GM12878 (cell line): ENCODE measurements around the gene NAV2. TPM values are rescaled to one million over a fixed set of nuclear protein-coding genes. Genes with fewer than 3 reads are reported as not detected.

Experiments used
- ATAC-seq: fragments of 200-7000 bp; cut with Tn5 transposase; 3 replicates; pipeline ENCODE4 v1.9.1; 2020; ENCODE audit warnings: mild to moderate bottlenecking, moderate library complexity
- BruUV-seq: library from RNA; stranded (reverse); fragments of 400-500 nt; replicated peaks from 2 replicates; lab custom pipeline; 2021; lab: Mats Ljungman, UMichigan
- CTCF ChIA-PET: fragments of 300-600 bp; sonication (Branson Sonifier 250); formaldehyde crosslinking; extraction: SDS; loops from one replicate; lab custom pipeline; 2021; ENCODE audit warnings: inconsistent platforms; lab: Yijun Ruan, JAX
- POLR2A ChIA-PET: fragments of 350-600 bp; formaldehyde crosslinking; extraction: SDS; loops from one replicate; lab custom pipeline; 2021; ENCODE audit warnings: inconsistent platforms; lab: Charles Lee
- RAD21 ChIA-PET: fragments of 300-600 bp; sonication (Branson Sonifier 250); formaldehyde crosslinking; loops from one replicate; lab custom pipeline; 2023; ENCODE audit warnings: antibody characterized with exemption; ENCODE audit not compliant: unreplicated experiment; lab: Charles Lee
- SMC1A ChIA-PET: fragments of 300-600 bp; sonication (Branson Sonifier 250); formaldehyde crosslinking; loops from one replicate; lab custom pipeline; 2023; ENCODE audit not compliant: unreplicated experiment, uncharacterized antibody; lab: Charles Lee
- DNase-seq: peaks from one replicate; pipeline ENCODE4 v3.0.0-alpha.2; 2011; ENCODE audit warnings: low read depth, low spot score
- FAIRE-seq: peaks from 3 replicates; lab custom pipeline; 2011; peaks lifted over from hg19 to GRCh38; lab: Jason Lieb, UNC
- H2AFZ ChIP-seq: 2 replicates; pipeline ENCODE4 v1.6.0; 2011; ENCODE audit warnings: low read depth, low read length, control low read depth; ENCODE audit not compliant: control insufficient read depth
- H3K27ac ChIP-seq: 2 replicates; pipeline ENCODE4 v1.5.1; 2011; ENCODE audit warnings: control low read depth; ENCODE audit not compliant: control insufficient read depth, insufficient read depth
- H3K27me3 ChIP-seq, 2 experiments: replicated peaks in 1 of 2; 2 replicates each; pipeline versions ENCODE4 v1.6.0 to v1.6.1; 2011; ENCODE audit warnings: low read length in 1 of 2; ENCODE audit not compliant: control insufficient read depth in 2 of 2, insufficient read depth in 2 of 2
- H3K36me3 ChIP-seq, 2 experiments: 2 replicates each; pipeline ENCODE4 v1.5.1; 2011; ENCODE audit warnings: low read length in 1 of 2; ENCODE audit not compliant: control insufficient read depth in 2 of 2, insufficient read depth in 2 of 2
- H3K4me1 ChIP-seq: 2 replicates; pipeline ENCODE4 v1.6.1; 2011; ENCODE audit warnings: mild to moderate bottlenecking, low read length, moderate library complexity, mixed read lengths; ENCODE audit not compliant: control insufficient read depth, insufficient read depth
- H3K4me2 ChIP-seq: 2 replicates; pipeline ENCODE4 v1.6.0; 2011; ENCODE audit warnings: control low read depth; ENCODE audit not compliant: control insufficient read depth, insufficient read depth
- H3K4me3 ChIP-seq: fragments of 200-600 bp; sonication (generic); 2 replicates; pipeline ENCODE4 v1.5.1; 2016
- H3K79me2 ChIP-seq: 2 replicates; pipeline ENCODE4 v1.6.0; 2011; ENCODE audit warnings: low read length; ENCODE audit not compliant: control insufficient read depth, insufficient read depth
- H3K9ac ChIP-seq: 2 replicates; pipeline ENCODE4 v1.8.0; 2011; ENCODE audit warnings: low read length, control low read depth, mixed read lengths; ENCODE audit not compliant: control insufficient read depth, insufficient read depth
- H3K9me3 ChIP-seq: replicated peaks from 3 replicates; pipeline ENCODE4 v1.5.1; 2011; ENCODE audit warnings: mild to moderate bottlenecking, low read length; ENCODE audit not compliant: control insufficient read depth, insufficient read depth
- H4K20me1 ChIP-seq: 2 replicates; pipeline ENCODE4 v1.6.0; 2011; ENCODE audit not compliant: control insufficient read depth, insufficient read depth
- ATF7 ChIP-seq: fragments of 450-650 bp; IDR thresholded peaks from 2 replicates; pipeline ENCODE4 v1.6.1; 2016; ENCODE audit warnings: low read depth, mild to moderate bottlenecking
- BMI1 ChIP-seq: fragments of 450-650 bp; IDR thresholded peaks from 2 replicates; pipeline ENCODE4 v1.6.1; 2016; ENCODE audit warnings: mild to moderate bottlenecking, moderate library complexity, borderline replicate concordance
- CREB1 ChIP-seq: IDR thresholded peaks from 2 replicates; pipeline ENCODE4 v1.6.1; 2012; ENCODE audit warnings: low read depth, mild to moderate bottlenecking, inconsistent platforms
- E4F1 ChIP-seq: fragments of 450-650 bp; IDR thresholded peaks from 2 replicates; pipeline ENCODE4 v1.6.1; 2018; ENCODE audit warnings: borderline replicate concordance, mild to moderate bottlenecking; ENCODE audit not compliant: partially characterized antibody
- EGR1 ChIP-seq, 2 experiments: IDR thresholded peaks; 1 replicate in 1 of 2; 2 replicates in 1 of 2; pipeline ENCODE4 v1.6.1; 2011 to 2012; ENCODE audit warnings: low read depth in 2 of 2, low read length in 2 of 2, borderline replicate concordance in 1 of 2, mild to moderate bottlenecking in 1 of 2, moderate library complexity in 1 of 2
- HSF1 ChIP-seq: fragments of 150-350 bp; IDR thresholded peaks from 2 replicates; pipeline ENCODE4 v1.6.1; 2014; ENCODE audit warnings: mild to moderate bottlenecking, low read depth, low read length
- IRF3 ChIP-seq: fragments of 450-650 bp; IDR thresholded peaks from 2 replicates; pipeline ENCODE4 v1.6.1; 2014; ENCODE audit warnings: mild to moderate bottlenecking
- KDM1A ChIP-seq: fragments of 200-600 bp; sonication (generic); IDR thresholded peaks from 2 replicates; pipeline ENCODE4 v1.6.1; 2016; ENCODE audit warnings: borderline replicate concordance
- LARP7 ChIP-seq: fragments of 450-650 bp; IDR thresholded peaks from 2 replicates; pipeline ENCODE4 v1.6.1; 2017; ENCODE audit warnings: mild to moderate bottlenecking
- POLR2AphosphoS2 ChIP-seq: IDR thresholded peaks from 2 replicates; pipeline ENCODE4 v1.6.1; 2011; ENCODE audit warnings: low read depth, mild to moderate bottlenecking, low read length, improper control_type of control experiment, moderate library complexity
- POU2F2 ChIP-seq: IDR thresholded peaks from 3 replicates; pipeline ENCODE4 v1.6.1; 2011; ENCODE audit warnings: low read depth, mild to moderate bottlenecking, low read length, borderline replicate concordance
- SIX5 ChIP-seq: IDR thresholded peaks from 2 replicates; pipeline ENCODE4 v1.6.1; 2011; ENCODE audit warnings: mild to moderate bottlenecking, low read depth, low read length, moderate library complexity; ENCODE audit not compliant: severe bottlenecking
- SMAD1 ChIP-seq: fragments of 450-650 bp; IDR thresholded peaks from 2 replicates; pipeline ENCODE4 v1.6.1; 2018; ENCODE audit warnings: mild to moderate bottlenecking, low read depth; ENCODE audit not compliant: partially characterized antibody
- SRF ChIP-seq, 2 experiments: IDR thresholded peaks; 2 replicates each; pipeline ENCODE4 v1.6.1; 2011; ENCODE audit warnings: low read depth in 2 of 2, low read length in 2 of 2, mild to moderate bottlenecking in 1 of 2, moderate library complexity in 1 of 2
- USF1 ChIP-seq: IDR thresholded peaks from 2 replicates; pipeline ENCODE4 v1.6.1; 2011; ENCODE audit warnings: borderline replicate concordance, low read depth, mild to moderate bottlenecking, moderate library complexity, mixed read lengths, low read length; ENCODE audit not compliant: insufficient read depth; ENCODE audit errors: extremely low read length
- WGBS: methylation state at CpG from one replicate; pipeline ENCODE4 v1.1.6; 2016; ENCODE audit warnings: low lambda C conversion rate; ENCODE audit not compliant: insufficient replicate concordance, insufficient coverage; ENCODE audit errors: missing lambda C conversion rate; 5-methylcytosine and 5-hydroxymethylcytosine counted together
- in situ Hi-C: fragments of 300-500 bp; cut with MboI; formaldehyde crosslinking; loops from 9 replicates; pipeline ENCODE4 v1.14.3; 2018; ENCODE audit warnings: mixed read lengths
- intact Hi-C: fragments of 100-400 bp; cut with micrococcal nuclease; formaldehyde crosslinking; loops from one replicate; pipeline ENCODE4 v1.14.2; 2022; ENCODE audit not compliant: unreplicated experiment
- polyA plus RNA-seq, 11 experiments: library from polyadenylated mRNA; depleted of rRNA in 4 of 11; unstranded in 6 of 11; stranded (reverse) in 5 of 11; fragments of >200 nt; fragmentation: Nextera tagmentation in 4 of 11; fragmentation: Illumina TruSeq in 1 of 11; extraction: Ambion mirVana in 4 of 11; extraction: Trizol in 1 of 11; gene quantifications; 1 replicate in 1 of 11; 2 replicates in 10 of 11; pipeline versions ENCODE4 v1.2.1 to v1.2.3, GENCODE V29; 2011 to 2016; ENCODE audit warnings: inconsistent platforms in 2 of 11, missing spikeins in 2 of 11, low read depth in 1 of 11
- total RNA-seq, 4 experiments: library from RNA; depleted of rRNA in 3 of 4; stranded (reverse); fragments of >200 nt in 3 of 4; fragmentation: Illumina TruSeq in 1 of 4; extraction: Trizol in 1 of 4; gene quantifications; 2 replicates each; pipeline versions ENCODE4 v1.2.1 to v1.2.3, GENCODE V29; 2013 to 2021

NAV2 gene
- total and polyA plus RNA-seq, 10 of the 15 experiments (the other 5 are each of a cell fraction or from before 2014, with no cell fraction given), result 0.35 to 6.1 (median 1.1) TPM

GRCh38 chr11:19805376-19805775 is 92.7 kb downstream of the NAV2 start (continued):
- TF ChIP-seq ATF7 (no peak), POLR2AphosphoS2 (no peak), HSF1 (no peak), LARP7 (no peak), SRF (IDR thresholded peaks at IDR 0.05; ENCODE audit: low read depth in 2 of 2, low read length in 2 of 2) (no peak), SMAD1 (no peak), KDM1A (no peak)

- Histone ChIP-seq H3K4me3 (no peak overlapping the region), H3K79me2 (no peaks in the 10 kb centered on the region), H3K9ac (no peak overlapping the region), H3K36me3 (no peaks in the 10 kb centered on the region), H3K27me3 (no peaks in the 10 kb centered on the region), H3K4me1 (no peaks in the 10 kb centered on the region), H2AFZ (no peak overlapping the region), H3K4me2 (no peak overlapping the region), H3K9me3 (no peaks in the 10 kb centered on the region), H3K27ac (no peak overlapping the region), H4K20me1 (no peaks in the 10 kb centered on the region)
- 50% methylated on average over 2 of the region's 2 CpGs for WGBS
- intact Hi-C loops, result no loop called here
- in situ Hi-C loops, result no loop called here
- TF ChIP-seq SIX5 (no peak), EGR1 (IDR thresholded peaks at IDR 0.05; ENCODE audit: borderline replicate concordance in 1 of 2, low read depth in 2 of 2, low read length in 2 of 2) (no peak), IRF3 (no peak), BMI1 (no peak), CREB1 (no peak), USF1 (no peak), E4F1 (no peak), POU2F2 (no peak)
- ChIA-PET RAD21 (no interaction called here), SMC1A (interaction anchor here (1.5 to 2.9 kb wide), 2 partner anchors 14 to 27 kb away, joined by 3 to 11 read pairs; no protein-coding TSS in a partner anchor), CTCF (interaction anchor here (0.9 to 4.3 kb wide), 4 partner anchors 23 to 241 kb away, joined by 3 to 38 read pairs (median 4); no protein-coding TSS in a partner anchor), POLR2A (no interaction called here)
- DNase-seq, result no peak
- no TSS peak for BruUV-seq
- ATAC-seq, result no peak
- no peak for FAIRE-seq
These were observed 93.2 kb downstream of the NAV2 start for GRCh38 chr11:19805827-19806226.
